HG02970 (cell line): ENCODE results near the gene CABP2.
A peak's percentile ranks its signal among the peaks of the same experiment; 100 is the strongest.
"Not testable (repeated sequence)": the region's sequence is repeated elsewhere in the genome, so short reads cannot be mapped to it uniquely, and the experiment has no call there.

Experiments used
- ATAC-seq: cut with Tn5 transposase; IDR thresholded peaks from one replicate; pipeline ENCODE4 v1.9.1; 2021; ENCODE audit warnings: mild to moderate bottlenecking, moderate library complexity, moderate number of reproducible peaks; ENCODE audit not compliant: unreplicated experiment, low FRiP score

CABP2 gene

GRCh38 chr11:67482827-67483798 is 40.1 kb downstream of the CABP2 start, which contains the start of gene AIP:
Gene AIP, plus strand, starts transcription at chr11:67483026. Its CDS starts 133 bp downstream, at chr11:67483159.
- peak; percentile 71 for ATAC-seq

DNA sequence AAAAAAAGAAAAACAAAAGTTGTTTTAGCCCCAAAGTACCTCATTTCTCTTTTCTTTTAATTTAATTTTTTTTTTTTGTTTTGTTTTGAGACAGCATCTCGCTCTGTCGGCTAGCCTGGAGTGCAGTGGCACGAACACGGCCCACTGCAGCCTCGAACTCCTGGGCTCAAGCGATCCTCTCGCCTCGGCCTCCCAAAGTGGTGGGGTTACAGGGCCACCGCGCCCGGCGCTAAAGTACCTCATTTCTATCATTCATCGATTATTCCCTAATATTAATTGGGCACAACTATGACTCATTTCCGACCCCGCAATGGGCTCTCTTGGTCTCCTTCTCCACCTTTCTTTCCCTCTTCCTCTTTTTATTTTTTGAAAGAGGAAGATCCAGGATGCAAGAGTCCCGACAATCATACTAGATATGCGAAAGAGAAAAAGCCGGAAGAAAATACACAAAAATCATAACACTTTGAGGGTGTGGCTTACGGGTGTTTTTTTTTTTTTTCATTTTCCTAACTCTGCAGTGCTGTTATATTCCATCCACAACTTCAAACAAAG is 40.9 kb downstream of the CABP2 start:
- no peak for ATAC-seq

DNA sequence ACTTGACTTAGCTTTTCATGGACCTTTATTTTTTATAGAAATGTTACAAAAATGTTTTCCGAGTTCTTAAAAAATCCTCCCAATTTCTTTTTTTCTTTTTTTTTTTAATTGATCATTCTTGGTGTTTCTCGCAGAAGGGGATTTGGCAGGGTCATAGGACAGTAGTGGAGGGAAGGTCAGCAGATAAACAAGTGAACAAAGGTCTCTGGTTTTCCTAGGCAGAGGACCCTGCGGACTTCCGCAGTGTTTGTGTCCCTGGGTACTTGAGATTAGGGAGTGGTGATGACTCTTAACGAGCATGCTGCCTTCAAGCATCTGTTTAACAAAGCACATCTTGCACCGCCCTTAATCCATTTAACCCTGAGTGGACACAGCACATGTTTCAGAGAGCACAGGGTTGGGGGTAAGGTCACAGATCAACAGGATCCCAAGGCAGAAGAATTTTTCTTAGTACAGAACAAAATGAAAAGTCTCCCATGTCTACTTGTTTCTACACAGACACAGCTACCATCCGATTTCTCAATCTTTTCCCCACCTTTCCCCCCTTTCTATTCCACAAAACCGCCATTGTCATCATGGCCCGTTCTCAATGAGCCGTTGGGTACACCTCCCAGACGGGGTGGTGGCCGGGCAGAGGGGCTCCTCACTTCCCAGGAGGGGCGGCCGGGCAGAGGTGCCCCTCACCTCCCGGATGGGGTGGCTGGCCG is 45.7 kb downstream of the CABP2 start:
- ATAC-seq: not testable (repeated sequence)

DNA sequence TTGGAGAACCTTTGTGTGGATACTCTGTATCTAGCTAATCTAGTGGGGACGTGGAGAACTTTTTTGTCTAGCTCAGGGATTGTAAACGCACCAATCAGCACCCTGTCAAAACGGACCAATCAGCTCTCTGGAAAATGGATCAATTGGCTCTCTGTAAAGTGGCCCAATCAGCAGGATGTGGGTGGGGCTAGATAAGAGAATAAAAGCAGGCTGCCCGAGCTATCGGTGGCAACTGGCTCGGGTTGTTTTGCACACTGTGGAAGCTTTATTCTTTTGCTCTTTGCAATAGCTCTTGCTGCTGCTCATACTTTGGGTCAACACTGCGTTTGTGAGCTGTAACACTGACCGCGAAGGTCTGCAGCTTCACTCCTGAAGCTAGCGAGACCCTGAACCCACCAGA is 46.6 kb downstream of the CABP2 start:
- not testable (repeated sequence) for ATAC-seq

- no peak for ATAC-seq
These were observed 50.4 kb downstream of the CABP2 start for GRCh38 chr11:67472882-67473281.

GRCh38 chr11:67470337-67471002 is 52.8 kb downstream of the CABP2 start:
- ATAC-seq: no peak

- no peak for ATAC-seq
These were observed 53.8 kb downstream of the CABP2 start for GRCh38 chr11:67469508-67469811.
